Measurements from ENCODE around the gene GLUL.

- TF ChIP-seq CTCF (IDR thresholded peaks at IDR 0.05 in 4 of 5, conservative IDR thresholded peaks at IDR 0.05 in 1 of 5) (no peak), POLR2A (IDR thresholded peaks at IDR 0.05) (no peak)
These were observed 14.5 kb downstream of the GLUL start for GRCh38 chr1:182376936-182377574.

Data from gastrocnemius medialis (tissue), 4 donors.